Measurements from ENCODE around the gene NUCB1. TPM values are rescaled to one million over a fixed set of nuclear protein-coding genes. Genes with fewer than 3 reads are reported as not detected.

NUCB1 gene
- total RNA-seq, 2 donors from 2014 or later: 168 to 183 TPM

DNA sequence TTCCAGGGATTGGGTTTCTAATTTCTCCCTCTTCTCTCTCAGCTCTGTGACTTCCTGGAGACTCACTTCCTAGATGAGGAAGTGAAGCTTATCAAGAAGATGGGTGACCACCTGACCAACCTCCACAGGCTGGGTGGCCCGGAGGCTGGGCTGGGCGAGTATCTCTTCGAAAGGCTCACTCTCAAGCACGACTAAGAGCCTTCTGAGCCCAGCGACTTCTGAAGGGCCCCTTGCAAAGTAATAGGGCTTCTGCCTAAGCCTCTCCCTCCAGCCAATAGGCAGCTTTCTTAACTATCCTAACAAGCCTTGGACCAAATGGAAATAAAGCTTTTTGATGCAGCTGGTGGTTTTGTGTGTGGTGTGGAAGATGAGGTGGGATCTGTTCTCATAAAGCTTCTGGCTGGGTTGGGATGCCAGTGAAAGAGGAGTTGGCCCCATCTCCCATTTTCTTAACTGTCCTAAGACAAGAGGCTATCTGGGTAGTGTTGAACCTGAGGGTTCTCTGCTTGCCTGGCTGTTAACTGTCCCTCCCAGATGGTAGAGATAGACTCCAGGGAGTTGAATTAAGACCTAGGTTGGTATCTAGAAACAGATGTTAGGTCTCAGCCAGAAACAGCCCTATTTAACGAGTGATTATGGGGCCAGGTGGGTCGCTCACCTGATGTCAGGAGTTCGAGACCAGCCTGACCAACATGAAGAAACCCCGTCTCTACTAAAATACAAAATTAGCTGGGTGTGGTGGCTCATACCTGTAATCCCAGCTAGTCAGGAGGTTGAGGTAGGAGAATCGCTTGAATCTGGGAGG lies 66.6 kb downstream of the NUCB1 start:
- Mint-ChIP-seq H3K9me3 (no peaks in the 10 kb centered on the region), H3K4me1 (ENCODE audit: low read depth) (peaks cover 67% of the 10 kb centered on the region), H3K27me3 (ENCODE audit: low read depth) (no peaks in the 10 kb centered on the region), H3K27ac (peak overlapping the region; percentile 100), H3K4me3 (peak overlapping the region; percentile 94 to 100), H3K36me3 (ENCODE audit: insufficient read depth in 2 of 2) (peaks cover 7 to 17% of the 10 kb centered on the region in 2 donors)
- DNase-seq (peak in 1 of 2 donors; percentile 22), ATAC-seq (replicated peaks in 1 of 2) (no peak)

DNA sequence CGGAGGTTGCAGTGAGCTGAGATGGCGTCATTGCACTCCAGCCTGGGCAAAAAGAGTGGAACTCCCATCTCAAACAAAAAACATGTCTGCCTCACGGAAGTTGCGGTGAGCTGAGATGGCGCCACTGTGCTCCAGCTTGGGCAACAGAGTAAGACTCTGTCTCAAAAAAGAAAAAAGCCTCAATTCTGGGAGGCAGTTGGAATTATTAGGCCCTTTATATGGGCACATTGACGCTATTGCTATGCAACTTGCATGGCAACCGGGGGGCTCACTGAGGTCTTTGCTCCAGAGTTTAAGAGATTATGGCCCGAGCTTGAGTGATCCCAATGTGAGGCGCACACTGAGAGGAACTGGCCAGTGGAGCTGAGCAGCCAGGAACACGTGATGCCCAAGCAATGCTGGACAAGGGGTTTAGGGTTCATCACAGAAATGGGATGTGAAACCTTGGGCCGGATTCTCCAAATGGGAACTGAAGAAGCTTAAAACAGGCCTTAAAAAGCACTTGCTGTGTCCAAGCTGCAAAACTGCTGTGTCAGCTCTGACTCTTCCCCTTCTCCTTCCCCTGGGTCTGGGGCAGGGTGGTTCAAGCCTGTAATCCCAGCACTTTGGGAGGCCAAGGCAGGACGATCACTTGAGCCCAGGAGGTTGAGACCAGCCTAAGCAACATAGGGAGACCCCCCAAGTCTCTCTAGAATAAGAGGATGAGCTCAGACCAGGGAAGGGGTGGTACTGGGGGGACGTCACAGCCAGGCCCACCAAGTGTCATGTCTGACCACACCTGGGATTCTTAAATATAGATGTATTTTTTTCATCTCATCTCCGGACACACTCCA lies 67.5 kb downstream of the NUCB1 start:
- Mint-ChIP-seq H3K36me3 (ENCODE audit: insufficient read depth in 2 of 2) (peaks cover 7 to 17% of the 10 kb centered on the region in 2 donors), H3K27ac (peak overlapping the region; percentile 100), H3K4me3 (peak overlapping the region; percentile 94 to 100), H3K4me1 (ENCODE audit: low read depth) (peaks cover 59% of the 10 kb centered on the region), H3K27me3 (ENCODE audit: low read depth) (no peaks in the 10 kb centered on the region), H3K9me3 (no peaks in the 10 kb centered on the region)
- ATAC-seq (replicated peaks in 1 of 2): no peak
- DNase-seq: peak in 1 of 2 donors; percentile 18

DNA sequence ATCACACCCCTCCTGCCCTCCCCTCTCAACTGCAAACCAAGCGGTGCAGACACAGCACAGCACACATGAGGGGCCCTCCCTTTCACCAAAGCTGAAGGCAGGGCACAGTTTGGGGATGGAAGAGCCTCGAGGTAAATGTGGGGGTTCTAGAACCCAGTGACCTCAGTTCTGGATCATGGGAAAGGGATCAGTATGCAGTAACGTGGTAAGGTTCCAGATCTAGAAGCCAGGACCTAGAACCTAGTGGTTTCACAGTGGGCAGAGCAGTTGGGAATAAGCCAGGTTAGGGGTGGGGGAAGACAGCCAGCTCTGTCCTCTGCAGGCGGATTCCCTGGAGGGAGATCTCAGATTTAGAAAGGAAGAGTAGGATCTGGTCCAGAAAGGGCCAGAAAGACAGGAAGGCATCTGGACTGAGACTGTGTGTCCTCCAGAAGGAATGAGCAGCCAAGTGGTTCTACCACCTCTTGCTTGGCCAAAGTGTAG lies 68.1 kb downstream of the NUCB1 start:
- Mint-ChIP-seq H3K9me3 (no peaks in the 10 kb centered on the region), H3K36me3 (ENCODE audit: insufficient read depth in 2 of 2) (peaks cover 9 to 19% of the 10 kb centered on the region in 2 donors), H3K27ac (peak overlapping the region; percentile 9), H3K4me1 (ENCODE audit: low read depth) (peaks cover 52% of the 10 kb centered on the region), H3K4me3 (peak overlapping the region in 1 of 2 donors; percentile 28), H3K27me3 (ENCODE audit: low read depth) (no peaks in the 10 kb centered on the region)
- DNase-seq (no peak), ATAC-seq (replicated peaks in 1 of 2) (no peak)

DNA sequence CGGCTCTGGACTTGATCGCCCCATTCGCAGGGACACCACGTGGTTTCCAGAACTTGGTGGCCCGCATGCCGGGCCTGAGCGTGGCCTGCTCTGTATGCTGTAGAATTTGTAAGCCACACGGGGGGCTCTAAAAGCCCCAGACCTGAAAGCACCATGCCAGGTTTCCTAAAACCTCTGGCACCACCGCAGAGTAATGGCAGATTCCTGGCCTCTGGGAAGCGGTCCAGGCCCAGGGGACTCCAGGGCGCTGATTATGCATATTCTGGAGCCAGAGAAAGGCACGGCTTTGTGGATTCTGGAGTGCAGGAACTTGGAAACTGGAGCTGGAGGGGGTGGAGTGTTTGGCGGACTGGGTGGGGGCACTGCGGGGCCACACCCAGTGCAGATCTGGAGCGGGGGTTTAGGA lies 68.7 kb downstream of the NUCB1 start:
- Mint-ChIP-seq H3K4me3 (no peak overlapping the region), H3K9me3 (no peaks in the 10 kb centered on the region), H3K27me3 (ENCODE audit: low read depth) (no peaks in the 10 kb centered on the region), H3K27ac (peak overlapping the region; percentile 59), H3K4me1 (ENCODE audit: low read depth) (peaks cover 46% of the 10 kb centered on the region), H3K36me3 (ENCODE audit: insufficient read depth in 2 of 2) (peaks cover 9 to 19% of the 10 kb centered on the region in 2 donors)
- ATAC-seq (replicated peaks in 1 of 2) (no peak), DNase-seq (no peak)

DNA sequence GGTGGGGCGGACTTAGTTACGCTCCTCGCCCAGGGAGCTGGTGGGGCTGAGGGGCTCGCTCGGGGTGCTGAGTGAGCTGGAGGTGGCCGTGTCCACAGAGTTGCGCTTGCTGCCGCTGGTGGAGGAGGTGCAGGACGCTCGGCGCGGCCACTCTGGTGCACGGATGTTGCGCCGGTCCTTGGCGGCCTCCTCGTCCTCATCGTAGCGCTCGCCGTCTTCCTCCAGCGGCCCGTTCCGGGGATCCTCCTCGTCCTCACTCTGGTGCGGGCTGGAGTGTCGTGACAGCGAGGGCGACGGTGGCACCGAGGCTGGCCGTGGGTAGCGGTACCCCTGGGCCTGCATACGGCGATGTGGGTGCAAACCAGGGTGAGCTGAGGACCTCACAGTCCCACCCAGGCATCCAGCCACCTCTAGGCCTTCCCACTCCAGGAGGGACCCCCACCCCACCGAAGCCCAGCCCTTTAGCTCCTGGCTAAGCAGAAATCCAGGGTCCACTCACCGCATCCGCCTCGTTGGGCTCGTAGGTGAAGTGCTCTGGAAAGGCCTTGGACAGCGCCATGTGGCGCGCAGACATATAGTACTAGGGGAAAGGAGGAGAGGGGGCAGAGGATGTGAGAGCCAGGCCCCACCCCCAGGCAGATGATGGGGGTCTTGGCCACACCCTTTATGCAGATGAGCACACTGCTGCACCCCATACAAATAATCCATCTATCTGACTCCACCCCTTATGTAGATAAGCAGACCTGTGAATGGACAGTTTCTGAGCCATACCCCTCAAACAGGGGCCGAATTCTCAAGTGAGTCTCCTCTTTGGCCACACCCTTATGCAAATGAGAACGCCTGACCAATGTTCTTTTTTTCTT lies 69.4 kb downstream of the NUCB1 start:
- no peaks in the 10 kb centered on the region for H3K27me3 Mint-ChIP-seq (ENCODE audit: low read depth)
- H3K27ac Mint-ChIP-seq: no peak overlapping the region
- no peak overlapping the region for H3K4me3 Mint-ChIP-seq
- H3K9me3 Mint-ChIP-seq: no peaks in the 10 kb centered on the region
- H3K4me1 Mint-ChIP-seq (ENCODE audit: low read depth): peaks cover 40% of the 10 kb centered on the region
- peaks cover 9 to 19% of the 10 kb centered on the region in 2 donors for H3K36me3 Mint-ChIP-seq (ENCODE audit: insufficient read depth in 2 of 2)
- ATAC-seq (replicated peaks in 1 of 2) (peak; percentile 3), DNase-seq (peak in 1 of 2 donors; percentile 16)

DNA sequence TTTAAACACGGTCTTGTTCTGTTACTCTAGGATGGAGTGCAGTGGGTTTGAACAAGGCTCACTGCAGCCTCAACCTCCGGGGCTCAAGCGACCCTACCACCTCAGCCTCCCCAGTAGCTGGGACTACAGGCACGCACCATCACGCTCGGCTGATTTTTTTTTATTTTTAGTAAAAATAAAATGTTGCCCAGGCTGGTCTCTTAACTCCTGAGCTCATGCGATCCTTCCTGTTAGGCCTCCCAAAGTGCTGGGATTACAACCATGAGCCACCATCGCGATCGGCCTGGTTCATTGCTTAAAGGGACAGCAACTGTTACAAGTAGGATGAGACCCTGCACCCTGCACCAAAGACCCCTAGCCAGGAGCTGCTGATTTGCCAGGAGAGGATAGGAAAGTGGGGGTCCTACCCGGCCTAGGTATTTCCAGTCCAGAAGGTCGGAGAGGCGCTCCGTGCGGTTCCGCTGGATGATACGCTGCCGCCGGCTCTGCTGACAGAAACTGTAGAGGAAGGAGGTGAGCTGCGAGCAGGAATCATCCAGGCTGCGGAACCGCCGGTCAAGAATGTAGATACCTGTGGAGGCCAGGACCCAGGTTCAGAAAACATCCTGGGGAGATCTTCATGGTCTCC lies 70.1 kb downstream of the NUCB1 start:
- ATAC-seq (replicated peaks in 1 of 2): no peak
- Mint-ChIP-seq H3K4me3 (no peak overlapping the region), H3K27ac (peak overlapping the region; percentile 19), H3K4me1 (ENCODE audit: low read depth) (peaks cover 35% of the 10 kb centered on the region), H3K27me3 (ENCODE audit: low read depth) (no peaks in the 10 kb centered on the region), H3K36me3 (ENCODE audit: insufficient read depth in 2 of 2) (peaks cover 9 to 19% of the 10 kb centered on the region in 2 donors), H3K9me3 (no peaks in the 10 kb centered on the region)
- no peak for DNase-seq

DNA sequence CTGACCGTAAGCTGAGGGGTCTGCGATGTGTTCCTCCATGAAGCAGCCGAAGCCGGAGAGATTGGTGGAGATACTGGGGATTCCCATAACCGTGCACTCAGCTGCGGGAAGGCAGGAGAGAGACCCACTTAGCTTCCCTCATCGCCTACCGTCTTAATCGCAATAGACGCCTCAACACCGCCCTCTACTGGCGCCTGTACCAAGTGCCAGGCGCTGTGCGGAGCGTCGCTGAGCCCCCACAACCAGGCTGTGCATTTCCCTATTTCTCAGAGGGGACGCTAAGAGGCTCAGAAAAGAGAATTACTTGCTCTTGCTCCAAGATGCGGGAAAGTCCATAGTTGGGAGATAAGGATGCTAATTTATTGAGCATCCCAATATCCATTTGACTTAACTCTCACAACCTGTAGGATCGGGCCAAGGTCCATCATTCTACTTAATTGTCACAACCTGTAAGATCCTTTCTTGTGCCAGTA lies 70.8 kb downstream of the NUCB1 start:
- peak; percentile 85 to 87 for DNase-seq
- Mint-ChIP-seq H3K4me1 (ENCODE audit: low read depth) (peaks cover 33% of the 10 kb centered on the region), H3K9me3 (no peaks in the 10 kb centered on the region), H3K4me3 (peak overlapping the region in 1 of 2 donors; percentile 29), H3K27ac (no peak overlapping the region), H3K27me3 (ENCODE audit: low read depth) (no peaks in the 10 kb centered on the region), H3K36me3 (ENCODE audit: insufficient read depth in 2 of 2) (peaks cover 9 to 13% of the 10 kb centered on the region in 2 donors)
- peak; percentile 48 to 51 for ATAC-seq (replicated peaks in 1 of 2)

Other genes with a start within 250 kb of the NUCB1 start
- 1 to 10 TPM; 1.9 to 2.1 TPM for gene NTN5, start 227.3 kb upstream of the NUCB1 start, total RNA-seq
- not detected for gene FUT2, start 204.3 kb upstream of the NUCB1 start, total RNA-seq
- gene MAMSTR, start 180.6 kb upstream of the NUCB1 start, total RNA-seq: under 1 TPM; 0.69 to 0.89 TPM
- under 1 TPM; 0.53 to 0.86 TPM for gene RASIP1, start 159.7 kb upstream of the NUCB1 start, total RNA-seq
- gene IZUMO1, start 153.4 kb upstream of the NUCB1 start, total RNA-seq: under 1 TPM; 0.14 to 0.32 TPM
- gene FUT1, start 147.7 kb upstream of the NUCB1 start, total RNA-seq: under 1 TPM; 0.29 to 0.32 TPM
- gene FGF21, start 144.8 kb upstream of the NUCB1 start, total RNA-seq: not detected
- 10 to 100 TPM; 42.1 to 49.5 TPM for gene BCAT2, start 89.3 kb upstream of the NUCB1 start, total RNA-seq
- 1 to 10 TPM; 2.0 to 3.2 TPM for gene HSD17B14, start 63.8 kb upstream of the NUCB1 start, total RNA-seq
- 10 to 100 TPM; 16.2 to 24.5 TPM for gene PLEKHA4, start 31.7 kb upstream of the NUCB1 start, total RNA-seq
- 100 to 1,000 TPM; 130 to 153 TPM for gene PPP1R15A, start 27.9 kb upstream of the NUCB1 start, total RNA-seq
- gene TULP2, start 1.6 kb upstream of the NUCB1 start, total RNA-seq: 1 to 10 TPM in 1 of 2 donors, under 1 TPM in 1; 0.79 to 3.3 TPM
- gene DHDH, start 33.4 kb downstream of the NUCB1 start, total RNA-seq: 1 to 10 TPM; 3.2 to 3.6 TPM
- 100 to 1,000 TPM; 318 to 448 TPM for gene BAX, start 54.6 kb downstream of the NUCB1 start, total RNA-seq
- 100 to 1,000 TPM; 681 to 811 TPM for gene FTL, start 65.0 kb downstream of the NUCB1 start, total RNA-seq
- gene GYS1, start 93.0 kb downstream of the NUCB1 start, total RNA-seq: 10 to 100 TPM; 25.9 to 29.4 TPM
- gene RUVBL2, start 93.6 kb downstream of the NUCB1 start, total RNA-seq: 10 to 100 TPM; 83.4 to 92.5 TPM
- not detected for gene LHB, start 116.8 kb downstream of the NUCB1 start, total RNA-seq
- gene CGB3, start 124.0 kb downstream of the NUCB1 start, total RNA-seq: not detected
- 1 to 10 TPM in 1 of 2 donors, not detected in 1; 1.4 TPM for gene CGB2, start 131.6 kb downstream of the NUCB1 start, total RNA-seq
- gene CGB1, start 136.6 kb downstream of the NUCB1 start, total RNA-seq: not detected
- gene CGB5, start 143.5 kb downstream of the NUCB1 start, total RNA-seq: not detected
- not detected for gene CGB8, start 148.8 kb downstream of the NUCB1 start, total RNA-seq
- not detected for gene CGB7, start 157.4 kb downstream of the NUCB1 start, total RNA-seq
- gene NTF4, start 164.5 kb downstream of the NUCB1 start, total RNA-seq: not detected
- not detected for gene KCNA7, start 172.4 kb downstream of the NUCB1 start, total RNA-seq
- gene SNRNP70, start 185.1 kb downstream of the NUCB1 start, total RNA-seq: 100 to 1,000 TPM; 165 to 175 TPM
- gene LIN7B, start 214.1 kb downstream of the NUCB1 start, total RNA-seq: 1 to 10 TPM; 5.1 to 7.7 TPM
- gene C19orf73, start 218.8 kb downstream of the NUCB1 start, total RNA-seq: 1 to 10 TPM; 2.2 to 2.9 TPM
- 1 to 10 TPM; 6.2 to 9.0 TPM for gene PPFIA3, start 219.2 kb downstream of the NUCB1 start, total RNA-seq